Ureter (tissue), 1 donor: ENCODE data around the gene ACOT4. TPM values are rescaled to one million over a fixed set of nuclear protein-coding genes. Genes with fewer than 3 reads are reported as not detected.
"Not testable (repeated sequence)": the region's sequence is repeated elsewhere in the genome, so short reads cannot be mapped to it uniquely, and the experiment has no call there.

Source experiments
- DNase-seq: peaks from one replicate; pipeline ENCODE4 v3.0.0-alpha.2; 2020; ENCODE audit warnings: low spot score
- total RNA-seq: library from RNA; stranded (reverse); gene quantifications from one replicate; pipeline ENCODE4 v1.2.4, GENCODE V29; 2023
- donor health status: DM: yes; HTN: yes; CAD: no.

The ACOT4 gene
- total RNA-seq, 1 donor from 2014 or later, result 4.7 TPM

- peak; percentile 67 for DNase-seq
Measured at GRCh38 chr14:73633116-73634010, 41.7 kb downstream of the ACOT4 start.

GRCh38 chr14:73634011-73634833 is 42.5 kb downstream of the ACOT4 start:
- no peak for DNase-seq

GRCh38 chr14:73636355-73636754 is 44.7 kb downstream of the ACOT4 start:
- not testable (repeated sequence) for DNase-seq

GRCh38 chr14:73637830-73638229 is 46.2 kb downstream of the ACOT4 start:
- no peak for DNase-seq

GRCh38 chr14:73640796-73641365 is 49.2 kb downstream of the ACOT4 start:
- DNase-seq, result no peak

- DNase-seq, result peak; percentile 93
Measured at GRCh38 chr14:73644531-73645247, 53.0 kb downstream of the ACOT4 start, which contains the start of gene DNAL1. TSS of gene DNAL1 (plus strand) at chr14:73644986. CDS start at chr14:73645040, 54 bp downstream.

DNA sequence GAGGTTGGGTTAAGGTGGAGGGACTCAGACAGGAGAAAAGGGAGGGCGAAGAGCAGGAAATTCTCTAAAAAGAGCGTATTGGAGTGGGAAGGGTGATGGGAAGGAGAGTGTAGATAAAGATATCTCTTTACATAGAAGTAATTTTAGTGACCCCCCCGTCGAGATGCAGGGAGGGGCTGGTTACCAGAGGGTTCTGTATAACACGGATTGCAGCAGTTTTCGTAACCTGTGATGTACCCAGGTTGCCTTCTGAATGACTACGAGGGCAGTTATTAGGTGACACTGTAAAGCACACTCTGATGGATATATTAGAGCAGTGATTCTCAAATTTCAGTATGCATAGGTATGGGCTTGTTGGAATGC is 53.6 kb downstream of the ACOT4 start:
- DNase-seq, result no peak

Other genes with a start within 250 kb of the ACOT4 start
- 83.7 TPM for gene NUMB, start 133.3 kb upstream of the ACOT4 start, total RNA-seq
- 13.5 TPM for gene RIOX1, start 100.9 kb upstream of the ACOT4 start, total RNA-seq
- 8.6 TPM for gene ACOT1, start 54.7 kb upstream of the ACOT4 start, total RNA-seq
- 0.21 TPM for gene HEATR4, start 32.9 kb upstream of the ACOT4 start, total RNA-seq
- 23.7 TPM for gene ACOT2, start 22.7 kb upstream of the ACOT4 start, total RNA-seq
- not detected for gene ACOT6, start 20.6 kb downstream of the ACOT4 start, total RNA-seq
- 14.9 TPM for gene DNAL1, start 53.1 kb downstream of the ACOT4 start, total RNA-seq
- 33.8 TPM for gene PNMA1, start 122.5 kb downstream of the ACOT4 start, total RNA-seq